GM12878 (cell line): ENCODE measurements around the gene TLNRD1.

Experiments
- CREB1 ChIP-seq: IDR thresholded peaks from 2 replicates; pipeline ENCODE4 v1.6.1; 2012; ENCODE audit warnings: low read depth, mild to moderate bottlenecking, inconsistent platforms
- CREM ChIP-seq: IDR thresholded peaks from 2 replicates; pipeline ENCODE4 v1.6.1; 2014; ENCODE audit warnings: antibody characterized with exemption, low read depth
- CTCF ChIP-seq, 3 experiments: IDR thresholded peaks in 2 of 3; conservative IDR thresholded peaks in 1 of 3; 2 replicates each; pipeline ENCODE4 v1.5.1; 2011; ENCODE audit warnings: low read depth in 3 of 3, low read length in 3 of 3, mild to moderate bottlenecking in 3 of 3, control low read depth in 2 of 3, moderate library complexity in 2 of 3, inconsistent platforms in 1 of 3, mixed read lengths in 1 of 3; ENCODE audit not compliant: control insufficient read depth in 2 of 3, insufficient read depth in 1 of 3; ENCODE audit errors: extremely low read depth in 1 of 3
- NBN ChIP-seq: fragments of 450-650 bp; IDR thresholded peaks from 2 replicates; pipeline ENCODE4 v1.6.1; 2016
- POLR2A ChIP-seq: IDR thresholded peaks from 2 replicates; pipeline ENCODE4 v1.6.1; 2011; ENCODE audit warnings: low read depth, mild to moderate bottlenecking, low read length
- POLR2AphosphoS5 ChIP-seq: IDR thresholded peaks from 2 replicates; pipeline ENCODE4 v1.6.1; 2011; ENCODE audit warnings: mild to moderate bottlenecking, low read length, inconsistent platforms
- RBBP5 ChIP-seq: fragments of 200-600 bp; sonication (generic); conservative IDR thresholded peaks from 2 replicates; pipeline ENCODE4 v1.6.1; 2016
- TAF1 ChIP-seq: IDR thresholded peaks from 2 replicates; pipeline ENCODE4 v1.6.1; 2011; ENCODE audit warnings: mild to moderate bottlenecking, low read depth, low read length, borderline replicate concordance
- YBX1 ChIP-seq: fragments of 450-650 bp; IDR thresholded peaks from 2 replicates; pipeline ENCODE4 v1.6.1; 2016; ENCODE audit warnings: antibody characterized with exemption
- ZBTB33 ChIP-seq: fragments of 450-650 bp; IDR thresholded peaks from 2 replicates; pipeline ENCODE4 v1.6.1; 2017; ENCODE audit warnings: mild to moderate bottlenecking
- ZNF24 ChIP-seq: fragments of 450-650 bp; IDR thresholded peaks from 2 replicates; pipeline ENCODE4 v1.6.1; 2017; ENCODE audit warnings: antibody characterized with exemption, mild to moderate bottlenecking
- ZNF274 ChIP-seq: IDR thresholded peaks from one replicate; pipeline ENCODE4 v1.8.0; 2011; ENCODE audit not compliant: insufficient read length, insufficient read depth
- ZZZ3 ChIP-seq: IDR thresholded peaks from 2 replicates; pipeline ENCODE4 v1.6.1; 2011; ENCODE audit warnings: low read depth; ENCODE audit not compliant: control insufficient read depth, insufficient read length
- TF ChIP-seq, protein P1 (sequence below): IDR thresholded peaks from 2 replicates; pipeline ENCODE4 v1.6.1; 2011; ENCODE audit warnings: borderline replicate concordance, low read depth, mild to moderate bottlenecking, moderate library complexity, low read length; ENCODE audit not compliant: insufficient read depth, poor library complexity, severe bottlenecking

DNA sequence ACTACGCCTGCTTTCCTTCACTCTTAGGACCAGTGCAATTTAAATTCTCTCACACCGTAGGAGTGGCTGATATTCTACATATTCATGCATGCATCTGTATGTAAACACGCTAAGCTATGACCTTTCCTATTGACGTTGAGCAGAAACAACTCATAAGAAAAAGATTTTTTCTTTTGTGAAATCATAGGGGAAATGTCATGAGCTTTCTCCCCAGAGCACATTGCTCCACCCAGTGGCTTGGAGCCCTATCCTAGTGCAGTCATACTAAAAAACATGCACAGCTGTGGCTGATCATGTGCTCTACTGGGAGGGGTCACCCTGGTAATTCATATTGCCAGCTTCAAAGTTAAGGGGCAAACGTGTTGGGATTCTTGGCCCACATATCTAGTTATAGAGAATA, 9.3 kb upstream of the TLNRD1 start:
- TF ChIP-seq TAF1, result no peak
- no peak for TF ChIP-seq RBBP5
- TF ChIP-seq ZNF274, result no peak
- no peak for TF ChIP-seq CREM
- no peak for TF ChIP-seq CREB1
- no peak for TF ChIP-seq POLR2A
- TF ChIP-seq POLR2AphosphoS5, result no peak
- TF ChIP-seq NBN, result no peak
- TF ChIP-seq ZBTB33, result no peak
- no peak for TF ChIP-seq YBX1
- TF ChIP-seq, protein P1, sequence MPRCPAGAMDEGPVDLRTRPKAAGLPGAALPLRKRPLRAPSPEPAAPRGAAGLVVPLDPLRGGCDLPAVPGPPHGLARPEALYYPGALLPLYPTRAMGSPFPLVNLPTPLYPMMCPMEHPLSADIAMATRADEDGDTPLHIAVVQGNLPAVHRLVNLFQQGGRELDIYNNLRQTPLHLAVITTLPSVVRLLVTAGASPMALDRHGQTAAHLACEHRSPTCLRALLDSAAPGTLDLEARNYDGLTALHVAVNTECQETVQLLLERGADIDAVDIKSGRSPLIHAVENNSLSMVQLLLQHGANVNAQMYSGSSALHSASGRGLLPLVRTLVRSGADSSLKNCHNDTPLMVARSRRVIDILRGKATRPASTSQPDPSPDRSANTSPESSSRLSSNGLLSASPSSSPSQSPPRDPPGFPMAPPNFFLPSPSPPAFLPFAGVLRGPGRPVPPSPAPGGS, result no peak
- TF ChIP-seq CTCF (IDR thresholded peaks at IDR 0.05 in 2 of 3, conservative IDR thresholded peaks at IDR 0.05 in 1 of 3; ENCODE audit: control insufficient read depth in 2 of 3, extremely low read depth in 1 of 3, insufficient read depth in 1 of 3, low read depth in 3 of 3, low read length in 3 of 3), result peak in 2 of 3 experiments; percentile 5 to 23; a peak in 1 of 6 replicates
- no peak for TF ChIP-seq ZNF24
- no peak for TF ChIP-seq ZZZ3
